ENCODE measurements around the gene CISH. TPM values are rescaled to one million over a fixed set of nuclear protein-coding genes. Genes with fewer than 3 reads are reported as not detected.

The CISH gene
- total RNA-seq (10 to 100 TPM; 42.9 to 50.2 TPM), polyA plus RNA-seq (100 to 1,000 TPM in 1 of 2 donors, 10 to 100 TPM in 1; 37.8 to 104 TPM)
- long read RNA-seq, donor 1, full-length matches to known transcripts, result 25 of 25 reads
- long read RNA-seq, donor 1, partial matches to known transcripts, result 0 of 25 reads
- long read RNA-seq, donor 1, other reads (novel, unspliced or antisense), result 0 of 25 reads
- long read RNA-seq, donor 2, full-length matches to known transcripts, result 11 of 11 reads
- long read RNA-seq, donor 2, partial matches to known transcripts, result 0 of 11 reads
- long read RNA-seq, donor 2, other reads (novel, unspliced or antisense), result 0 of 11 reads
- long read RNA-seq, donor 3, full-length matches to known transcripts, result 10 of 10 reads
- long read RNA-seq, donor 3, partial matches to known transcripts, result 0 of 10 reads
- long read RNA-seq, donor 3, other reads (novel, unspliced or antisense), result 0 of 10 reads
- long read RNA-seq, donor 4, full-length matches to known transcripts, result 8 of 8 reads
- long read RNA-seq, donor 4, partial matches to known transcripts, result 0 of 8 reads
- long read RNA-seq, donor 4, other reads (novel, unspliced or antisense), result 0 of 8 reads
- long read RNA-seq, donor 5, full-length matches to known transcripts, result 13 of 13 reads
- long read RNA-seq, donor 5, partial matches to known transcripts, result 0 of 13 reads
- long read RNA-seq, donor 5, other reads (novel, unspliced or antisense), result 0 of 13 reads

- peaks cover 6 to 56% (median 34%) of the 10 kb centered on the region in 5 donors for H3K4me1 ChIP-seq (ENCODE audit: control insufficient read depth in 5 of 5, insufficient read depth in 5 of 5, low read length in 5 of 5)
- 1% methylated on average over 70 to 75 of the region's 75 CpGs for WGBS, 2 donors
- TF ChIP-seq CTCF (IDR thresholded peaks at IDR 0.05; ENCODE audit: control extremely low read depth, extremely low read depth), result no peak
These were observed at the start of gene CISH for GRCh38 chr3:50611464-50612233. TSS of gene CISH (minus strand) at chr3:50611774. CDS start at chr3:50611650, 124 bp downstream.

GRCh38 chr3:50660386-50660785 lies 48.8 kb upstream of the CISH start:
- ATAC-seq (ENCODE audit: insufficient read depth, low FRiP score) (no peak), DNase-seq (no peak)
- no peak overlapping the region for H3K9ac ChIP-seq (ENCODE audit: insufficient read depth in 1 of 2, low read length in 2 of 2)
- H3K4me1 ChIP-seq (ENCODE audit: control insufficient read depth in 5 of 5, insufficient read depth in 5 of 5, low read length in 5 of 5), result no peaks in the 10 kb centered on the region
- no peak for TF ChIP-seq CTCF (IDR thresholded peaks at IDR 0.05; ENCODE audit: control extremely low read depth, extremely low read depth)
- no peaks in the 10 kb centered on the region for H3K27me3 ChIP-seq (ENCODE audit: control insufficient read depth in 3 of 3, insufficient read depth in 3 of 3, low read length in 2 of 3)
- H3K27ac ChIP-seq (ENCODE audit: low read depth in 1 of 2, low read length in 1 of 2), result no peak overlapping the region
- no peak overlapping the region for H3K4me3 ChIP-seq
- WGBS, 2 donors, result 94% methylated on average over 10 of the region's 10 CpGs
- no peaks in the 10 kb centered on the region for H3K36me3 ChIP-seq (ENCODE audit: control insufficient read depth in 4 of 4, insufficient read depth in 4 of 4, low read length in 4 of 4)
- H3K9me3 ChIP-seq (ENCODE audit: control insufficient read depth in 4 of 4, insufficient read depth in 3 of 4, low read length in 3 of 4), result no peaks in the 10 kb centered on the region

More at GRCh38 chr3:50611464-50612233, at the start of gene CISH:
- peak within 1 kb of the TSS; percentile 80 to 91 for H3K9ac ChIP-seq (ENCODE audit: insufficient read depth in 1 of 2, low read length in 2 of 2)
- DNase-seq, result peak; percentile 99
- peak within 1 kb of the TSS; percentile 79 for H3K4me3 ChIP-seq
- no peaks in the 10 kb centered on the region for H3K27me3 ChIP-seq (ENCODE audit: control insufficient read depth in 3 of 3, insufficient read depth in 3 of 3, low read length in 2 of 3)
- no peaks in the 10 kb centered on the region for H3K9me3 ChIP-seq (ENCODE audit: control insufficient read depth in 4 of 4, insufficient read depth in 3 of 4, low read length in 3 of 4)
- ATAC-seq (ENCODE audit: insufficient read depth, low FRiP score), result peak; percentile 85
- peaks cover 6 to 26% (median 19%) of the 10 kb centered on the region in 4 donors for H3K36me3 ChIP-seq (ENCODE audit: control insufficient read depth in 4 of 4, insufficient read depth in 4 of 4, low read length in 4 of 4)
- peak within 1 kb of the TSS; percentile 89 to 93 for H3K27ac ChIP-seq (ENCODE audit: low read depth in 1 of 2, low read length in 1 of 2)

GRCh38 chr3:50658831-50659230 lies 47.3 kb upstream of the CISH start:
- Histone ChIP-seq H3K27me3 (ENCODE audit: control insufficient read depth in 3 of 3, insufficient read depth in 3 of 3, low read length in 2 of 3) (no peaks in the 10 kb centered on the region), H3K9me3 (ENCODE audit: control insufficient read depth in 4 of 4, insufficient read depth in 3 of 4, low read length in 3 of 4) (no peaks in the 10 kb centered on the region), H3K4me3 (no peak overlapping the region), H3K27ac (ENCODE audit: low read depth in 1 of 2, low read length in 1 of 2) (no peak overlapping the region), H3K9ac (ENCODE audit: insufficient read depth in 1 of 2, low read length in 2 of 2) (no peak overlapping the region), H3K4me1 (ENCODE audit: control insufficient read depth in 5 of 5, insufficient read depth in 5 of 5, low read length in 5 of 5) (no peaks in the 10 kb centered on the region), H3K36me3 (ENCODE audit: control insufficient read depth in 4 of 4, insufficient read depth in 4 of 4, low read length in 4 of 4) (no peaks in the 10 kb centered on the region)
- WGBS, 2 donors, result 72 to 91% methylated on average over 3 of the region's 3 CpGs
- DNase-seq (no peak), ATAC-seq (ENCODE audit: insufficient read depth, low FRiP score) (no peak)
- TF ChIP-seq CTCF (IDR thresholded peaks at IDR 0.05; ENCODE audit: control extremely low read depth, extremely low read depth), result no peak
